Tibial artery (tissue), 4 donors: ENCODE data around the gene DNAI4.

Source experiments
- DNase-seq, 2 donors: peaks; one replicate each; pipeline ENCODE4 v3.0.0-alpha.2; 2019
- H3K27ac ChIP-seq, 2 donors: fragments of 200-600 bp; sonication (generic) in 1 of 2; 1 replicate in 1 of 2; 2 replicates in 1 of 2; pipeline ENCODE4 v1.5.1; 2018 to 2019; ENCODE audit warnings: mild to moderate bottlenecking in 1 of 2
- H3K27me3 ChIP-seq, 2 donors: fragments of 200-600 bp; sonication (generic) in 1 of 2; one replicate each; pipeline versions ENCODE4 v1.5.1 to v1.6.0; 2016 to 2019
- H3K36me3 ChIP-seq, 3 donors: fragments of 200-600 bp; sonication (generic) in 2 of 3; one replicate each; pipeline ENCODE4 v1.5.1; 2016 to 2019; ENCODE audit warnings: mild to moderate bottlenecking in 2 of 3
- H3K4me1 ChIP-seq, 4 donors: fragments of 200-600 bp; sonication (generic) in 2 of 4; 1 replicate in 3 of 4; 2 replicates in 1 of 4; pipeline ENCODE4 v1.5.1; 2016 to 2019
- H3K4me3 ChIP-seq, 2 donors: fragments of 200-600 bp; sonication (generic) in 1 of 2; 1 replicate in 1 of 2; 2 replicates in 1 of 2; pipeline ENCODE4 v1.5.1; 2018 to 2019; ENCODE audit warnings: mild to moderate bottlenecking in 2 of 2
- H3K9me3 ChIP-seq, 3 donors: fragments of 200-600 bp; sonication (generic) in 1 of 3; one replicate each; pipeline ENCODE4 v1.5.1; 2016 to 2019
- CTCF ChIP-seq, 2 experiments: fragments of 200-600 bp in 1 of 2; fragments of 450-650 bp in 1 of 2; IDR thresholded peaks; one replicate each; pipeline ENCODE4 v1.5.1; 2017 to 2019; ENCODE audit warnings: antibody characterized with exemption in 2 of 2, mild to moderate bottlenecking in 1 of 2, moderate library complexity in 1 of 2
- intact Hi-C: fragments of 100-400 bp; cut with DNase I; formaldehyde crosslinking; loops from one replicate; pipeline ENCODE4 v1.15.0; 2023; ENCODE audit warnings: low total_unique reads

Gene DNAI4

DNA sequence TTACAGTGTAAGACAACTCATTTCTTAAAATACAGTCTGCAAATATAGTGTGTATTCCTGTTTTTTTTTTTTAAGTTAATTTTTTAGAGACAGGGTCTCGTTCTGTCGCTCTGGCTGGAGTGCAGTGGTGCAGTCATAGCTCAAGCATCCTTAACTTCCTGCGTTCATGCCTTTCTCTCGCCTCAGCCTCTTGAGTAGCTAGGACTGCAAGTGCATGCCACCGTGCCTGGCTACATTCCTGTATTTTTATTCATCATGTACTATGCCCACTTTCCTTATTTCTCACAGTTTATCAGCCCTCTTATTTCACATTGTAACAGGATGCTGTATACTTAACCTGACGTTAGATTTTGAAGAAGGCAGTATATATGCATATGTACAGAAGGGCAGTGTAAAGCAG, 26.9 kb upstream of the DNAI4 start:
- DNase-seq: no peak
- Histone ChIP-seq H3K4me3 (no peak overlapping the region), H3K36me3 (peaks cover 21 to 46% (median 33%) of the 10 kb centered on the region in 3 donors), H3K27me3 (no peaks in the 10 kb centered on the region), H3K4me1 (peaks cover 0 to 19% (median 2%) of the 10 kb centered on the region in 4 donors), H3K27ac (no peak overlapping the region), H3K9me3 (no peaks in the 10 kb centered on the region)
- TF ChIP-seq CTCF (IDR thresholded peaks at IDR 0.05): no peak
- intact Hi-C loops: no loop called here

- Histone ChIP-seq H3K27ac (peak overlapping the region; percentile 0 to 74), H3K4me3 (no peak overlapping the region), H3K27me3 (no peaks in the 10 kb centered on the region), H3K36me3 (peaks cover 22 to 41% (median 22%) of the 10 kb centered on the region in 3 donors), H3K4me1 (peaks cover 0 to 36% (median 16%) of the 10 kb centered on the region in 4 donors), H3K9me3 (no peaks in the 10 kb centered on the region)
- DNase-seq: no peak
- intact Hi-C loops: no loop called here
- no peak for TF ChIP-seq CTCF (IDR thresholded peaks at IDR 0.05)
Measured at GRCh38 chr1:66947267-66947666, 22.6 kb upstream of the DNAI4 start.

DNA sequence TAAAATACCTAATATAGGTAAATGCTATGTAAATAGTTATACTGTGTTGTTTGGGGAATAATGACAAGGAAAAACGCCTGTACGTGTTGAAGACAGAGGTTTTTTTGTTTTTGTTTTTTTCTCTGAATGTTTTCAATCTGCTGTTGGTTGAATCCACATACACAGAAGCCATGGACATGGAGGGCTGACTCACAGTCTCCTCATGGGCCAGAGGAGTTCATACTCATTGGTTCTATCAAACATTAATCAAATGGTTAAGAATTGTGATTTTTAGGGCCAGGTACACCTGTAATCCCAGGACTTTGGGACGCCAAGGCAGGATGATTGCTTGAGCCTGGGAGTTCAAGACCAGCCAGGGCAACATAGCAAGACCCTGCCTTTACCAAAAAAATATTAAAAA, 20.7 kb upstream of the DNAI4 start:
- TF ChIP-seq CTCF (IDR thresholded peaks at IDR 0.05): no peak
- H3K4me1 ChIP-seq: peaks cover 0 to 45% (median 22%) of the 10 kb centered on the region in 4 donors
- H3K36me3 ChIP-seq: peaks cover 12 to 33% (median 22%) of the 10 kb centered on the region in 3 donors
- no peak overlapping the region for H3K4me3 ChIP-seq
- intact Hi-C loops: no loop called here
- peak overlapping the region; percentile 65 to 74 for H3K27ac ChIP-seq
- no peak for DNase-seq
- H3K27me3 ChIP-seq: no peaks in the 10 kb centered on the region
- H3K9me3 ChIP-seq: no peaks in the 10 kb centered on the region

- Histone ChIP-seq H3K27me3 (no peaks in the 10 kb centered on the region), H3K9me3 (no peaks in the 10 kb centered on the region), H3K36me3 (peaks cover 12 to 33% (median 22%) of the 10 kb centered on the region in 3 donors), H3K4me3 (no peak overlapping the region), H3K27ac (peak overlapping the region; percentile 65 to 74), H3K4me1 (peaks cover 0 to 52% (median 22%) of the 10 kb centered on the region in 4 donors)
- intact Hi-C loops: no loop called here
- no peak for TF ChIP-seq CTCF (IDR thresholded peaks at IDR 0.05)
- peak; percentile 79 to 87 for DNase-seq
Measured at GRCh38 chr1:66944330-66945274, 19.9 kb upstream of the DNAI4 start.

DNA sequence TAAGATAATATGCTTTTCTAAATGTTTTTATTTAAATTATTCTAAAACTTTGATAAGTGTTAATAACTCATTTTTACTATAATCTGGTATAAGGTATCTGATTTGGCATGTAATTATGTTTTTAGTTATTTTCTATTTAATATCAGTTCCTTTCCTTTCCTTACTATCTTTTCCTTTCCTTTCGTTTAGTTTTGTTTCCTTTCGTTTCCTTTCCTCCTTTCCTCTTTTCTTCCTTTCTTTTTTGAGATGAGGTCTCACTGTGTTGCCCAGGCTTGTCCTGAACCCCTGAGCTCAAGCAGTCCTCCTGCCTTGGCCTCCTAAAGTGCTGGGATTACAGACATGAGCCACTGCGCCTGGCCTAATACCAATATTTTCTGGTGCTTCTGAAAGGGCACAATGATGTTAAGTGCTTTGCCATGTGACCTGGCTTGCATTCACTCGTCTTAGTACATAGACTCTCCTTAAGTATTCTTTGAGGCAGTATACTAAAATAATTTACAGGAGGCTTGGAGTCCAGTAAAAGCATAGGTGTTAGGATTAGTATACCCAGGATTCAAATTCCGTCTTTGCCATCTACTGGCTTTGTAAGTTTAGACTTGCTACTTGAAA, 18.8 kb upstream of the DNAI4 start:
- Histone ChIP-seq H3K4me1 (peaks cover 0 to 63% (median 24%) of the 10 kb centered on the region in 4 donors), H3K27me3 (no peaks in the 10 kb centered on the region), H3K9me3 (no peaks in the 10 kb centered on the region), H3K27ac (peak overlapping the region; percentile 65 to 74), H3K4me3 (no peak overlapping the region), H3K36me3 (peaks cover 7 to 26% (median 22%) of the 10 kb centered on the region in 3 donors)
- no peak for TF ChIP-seq CTCF (IDR thresholded peaks at IDR 0.05)
- intact Hi-C loops: no loop called here
- no peak for DNase-seq
